IMR-90 (cell line): ENCODE measurements around the gene BCAS3. TPM values are rescaled to one million over a fixed set of nuclear protein-coding genes. Genes with fewer than 3 reads are reported as not detected.

Source experiments
- ATAC-seq: fragments of 200-7000 bp; cut with Tn5 transposase; 2 replicates; pipeline ENCODE4 v1.9.1; 2020; ENCODE audit warnings: low read depth, mild to moderate bottlenecking, moderate library complexity
- BruUV-seq: library from RNA; stranded (reverse); fragments of 400-500 nt; replicated peaks from 2 replicates; lab custom pipeline; 2021; lab: Mats Ljungman, UMichigan
- CTCF ChIA-PET: fragments of 300-600 bp; formaldehyde crosslinking; extraction: SDS; loops from one replicate; lab custom pipeline; 2021; ENCODE audit warnings: antibody characterized with exemption; lab: Yijun Ruan, JAX
- POLR2A ChIA-PET: fragments of 300-600 bp; sonication (Branson Sonifier 250); formaldehyde crosslinking; loops from one replicate; lab custom pipeline; 2022; ENCODE audit warnings: antibody characterized with exemption; ENCODE audit not compliant: unreplicated experiment; lab: Charles Lee
- DNase-seq: peaks from one replicate; pipeline ENCODE4 v3.0.0; 2013
- H2AFZ ChIP-seq: replicated peaks from 2 replicates; pipeline ENCODE3; 2013; ENCODE audit warnings: low read length, mild to moderate bottlenecking; ENCODE audit not compliant: poor library complexity
- H2AK5ac ChIP-seq: 2 replicates; pipeline ENCODE4 v1.6.1; 2013; ENCODE audit warnings: low read depth, low read length, inconsistent platforms
- H2AK9ac ChIP-seq: replicated peaks from 2 replicates; pipeline ENCODE3; 2013; ENCODE audit warnings: mild to moderate bottlenecking, low read depth, low read length, moderate library complexity; ENCODE audit not compliant: poor library complexity
- H2BK120ac ChIP-seq: 2 replicates; pipeline ENCODE4 v1.6.1; 2013; ENCODE audit warnings: low read depth, low read length, inconsistent platforms
- H2BK15ac ChIP-seq: 3 replicates; pipeline ENCODE4 v1.6.1; 2013; ENCODE audit warnings: low read depth, low read length, inconsistent platforms
- H2BK20ac ChIP-seq: 2 replicates; pipeline ENCODE4 v1.6.1; 2013; ENCODE audit warnings: low read depth, mild to moderate bottlenecking, inconsistent platforms, low read length, moderate library complexity
- H2BK5ac ChIP-seq: 2 replicates; pipeline ENCODE4 v1.6.1; 2013; ENCODE audit warnings: mild to moderate bottlenecking, low read depth, low read length, inconsistent platforms; ENCODE audit not compliant: poor library complexity, severe bottlenecking
- H3K14ac ChIP-seq: replicated peaks from 2 replicates; pipeline ENCODE4 v1.6.1; 2013; ENCODE audit warnings: low read depth, low read length, inconsistent platforms
- H3K18ac ChIP-seq: 2 replicates; pipeline ENCODE4 v1.6.1; 2013; ENCODE audit warnings: low read depth, low read length, control low read depth
- H3K23ac ChIP-seq: 2 replicates; pipeline ENCODE4 v1.6.1; 2013; ENCODE audit warnings: low read depth, low read length, inconsistent platforms
- H3K27ac ChIP-seq: 2 replicates; pipeline ENCODE4 v1.5.1; 2013; ENCODE audit warnings: mild to moderate bottlenecking, control low read depth, low read length; ENCODE audit not compliant: insufficient read depth
- H3K27me3 ChIP-seq: 2 replicates; pipeline ENCODE4 v1.6.1; 2013; ENCODE audit warnings: low read length; ENCODE audit not compliant: control insufficient read depth, insufficient read depth
- H3K36me3 ChIP-seq: 2 replicates; pipeline ENCODE4 v1.6.1; 2013; ENCODE audit warnings: low read length, mixed read lengths; ENCODE audit not compliant: control insufficient read depth, insufficient read depth
- H3K4ac ChIP-seq: 2 replicates; pipeline ENCODE4 v1.6.1; 2013; ENCODE audit warnings: low read depth, low read length, inconsistent platforms
- H3K4me1 ChIP-seq: 2 replicates; pipeline ENCODE4 v1.6.1; 2013; ENCODE audit warnings: low read length, mixed read lengths; ENCODE audit not compliant: control insufficient read depth, insufficient read depth
- H3K4me2 ChIP-seq: 2 replicates; pipeline ENCODE4 v1.6.1; 2013; ENCODE audit warnings: low read depth, mild to moderate bottlenecking, control low read depth, low read length, moderate library complexity
- H3K4me3 ChIP-seq: 2 replicates; pipeline ENCODE4 v1.5.1; 2013; ENCODE audit warnings: low read depth, mild to moderate bottlenecking, control low read depth, low read length, moderate library complexity; ENCODE audit not compliant: insufficient read depth
- H3K56ac ChIP-seq: 2 replicates; pipeline ENCODE4 v1.6.1; 2013; ENCODE audit warnings: low read length, inconsistent platforms; ENCODE audit not compliant: insufficient read depth; ENCODE audit errors: extremely low read depth
- H3K79me1 ChIP-seq, 2 experiments: 2 replicates each; pipeline ENCODE4 v1.6.1; 2013; ENCODE audit warnings: low read length in 2 of 2, inconsistent platforms in 1 of 2, low read depth in 1 of 2
- H3K9ac ChIP-seq: 2 replicates; pipeline ENCODE4 v1.6.1; 2013; ENCODE audit warnings: low read depth, low read length, control low read depth
- H3K9me1 ChIP-seq: 2 replicates; pipeline ENCODE4 v1.6.1; 2013; ENCODE audit warnings: low read length, inconsistent platforms; ENCODE audit not compliant: insufficient read depth
- H3K9me3 ChIP-seq: 2 replicates; pipeline ENCODE4 v1.6.1; 2013; ENCODE audit warnings: low read length; ENCODE audit not compliant: control insufficient read depth, insufficient read depth
- H4K20me1 ChIP-seq: 2 replicates; pipeline ENCODE4 v1.6.1; 2013; ENCODE audit warnings: low read length, inconsistent platforms; ENCODE audit not compliant: insufficient read depth
- H4K5ac ChIP-seq: 2 replicates; pipeline ENCODE4 v1.6.1; 2013; ENCODE audit warnings: mild to moderate bottlenecking, low read depth, low read length, control low read depth
- H4K8ac ChIP-seq, 2 experiments: 2 replicates each; pipeline ENCODE4 v1.6.1; 2013; ENCODE audit warnings: low read depth in 2 of 2, low read length in 2 of 2, control low read depth in 1 of 2, inconsistent platforms in 1 of 2
- H4K91ac ChIP-seq: 2 replicates; pipeline ENCODE4 v1.6.1; 2013; ENCODE audit warnings: low read depth, low read length, inconsistent platforms; ENCODE audit not compliant: insufficient read depth
- BHLHE40 ChIP-seq: fragments of 150-350 bp; IDR thresholded peaks from 2 replicates; pipeline ENCODE4 v1.6.1; 2016; ENCODE audit warnings: mild to moderate bottlenecking, low read depth, low read length
- CHD1 ChIP-seq: IDR thresholded peaks from 2 replicates; pipeline ENCODE4 v1.6.1; 2012; ENCODE audit warnings: low read depth, low read length, improper control_type of control experiment
- FOS ChIP-seq: fragments of 150-350 bp; IDR thresholded peaks from 2 replicates; pipeline ENCODE4 v1.6.1; 2016; ENCODE audit warnings: low read depth, low read length
- MAZ ChIP-seq: IDR thresholded peaks from 2 replicates; pipeline ENCODE4 v1.6.1; 2012; ENCODE audit warnings: low read depth, mild to moderate bottlenecking, low read length, improper control_type of control experiment, moderate library complexity, borderline replicate concordance
- RCOR1 ChIP-seq: IDR thresholded peaks from 2 replicates; pipeline ENCODE4 v1.6.1; 2012; ENCODE audit warnings: mild to moderate bottlenecking, low read length, improper control_type of control experiment; ENCODE audit not compliant: insufficient replicate concordance
- RFX5 ChIP-seq: IDR thresholded peaks from 2 replicates; pipeline ENCODE4 v1.8.0; 2012; ENCODE audit warnings: low read depth, mild to moderate bottlenecking, low read length, moderate library complexity
- WGBS, 2 experiments: methylation state at CpG; one replicate each; pipeline versions ENCODE4 v1.1.5 to v1.1.7; 2013; ENCODE audit warnings: missing lambda C conversion rate in 2 of 2; ENCODE audit not compliant: insufficient read length in 1 of 2; ENCODE audit errors: extremely low coverage in 2 of 2; 5-methylcytosine and 5-hydroxymethylcytosine counted together
- dilution Hi-C: fragments of 300-500 bp; cut with HindIII; formaldehyde crosslinking; loops from one replicate; pipeline ENCODE4 v1.14.3; 2018; ENCODE audit warnings: low sequenced_read_pairs; ENCODE audit not compliant: unreplicated experiment
- in situ Hi-C: fragments of 300-500 bp; cut with MboI; formaldehyde crosslinking; loops from 3 replicates; pipeline ENCODE4 v1.14.3; 2019; ENCODE audit warnings: low sequenced_read_pairs, inconsistent platforms, mixed read lengths
- intact Hi-C: fragments of 100-400 bp; cut with micrococcal nuclease; formaldehyde crosslinking; loops from 2 replicates; pipeline ENCODE4 v1.10.0; 2022
- polyA plus RNA-seq, 3 experiments: library from polyadenylated mRNA; depleted of rRNA; stranded (reverse); fragments of >200 nt; gene quantifications; 2 replicates each; pipeline ENCODE4 v1.2.3, GENCODE V29; 2012; ENCODE audit warnings: low replicate concordance in 1 of 3
- total RNA-seq: library from RNA; depleted of rRNA; stranded (reverse); fragments of >200 nt; gene quantifications from 2 replicates; pipeline ENCODE4 v1.2.3, GENCODE V29; 2012
- TF ChIP-seq, protein P1 (sequence below): fragments of 150-350 bp; IDR thresholded peaks from 2 replicates; pipeline ENCODE4 v1.6.1; 2016; ENCODE audit warnings: low read depth, mild to moderate bottlenecking, low read length, moderate library complexity, borderline replicate concordance
- TF ChIP-seq, protein P2 (sequence below): conservative IDR thresholded peaks from 2 replicates; pipeline ENCODE4 v1.5.1; 2012; ENCODE audit warnings: mild to moderate bottlenecking, low read depth, low read length, improper control_type of control experiment

Gene BCAS3
- total and polyA plus RNA-seq, 2 of the 4 experiments (the other 2 are of a cell fraction): 6.3 to 27.1 TPM

DNA sequence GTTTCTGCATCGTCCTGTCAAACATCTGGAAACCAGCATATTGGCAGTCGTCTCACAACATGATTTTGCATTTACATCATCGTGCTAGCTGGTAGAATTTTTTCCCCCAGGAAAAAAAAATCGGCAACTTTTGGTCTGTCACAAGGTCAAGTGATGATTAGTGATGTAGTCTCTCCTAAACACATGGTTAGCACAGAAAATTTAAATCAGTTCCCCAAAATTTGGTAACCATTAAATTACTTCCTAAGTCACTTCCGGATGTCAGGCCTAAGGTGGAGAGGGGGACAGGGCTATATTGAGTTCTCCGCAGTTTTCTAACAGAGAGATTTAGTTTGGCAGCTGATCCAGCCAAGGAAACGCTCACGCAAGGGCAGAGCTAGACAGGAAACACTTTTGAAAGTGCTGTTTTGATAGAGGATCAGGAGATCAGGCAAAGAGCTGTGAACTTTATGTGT lies 451.0 kb downstream of the BCAS3 start:
- peak; percentile 52 for DNase-seq
- in situ Hi-C loops: no loop called here
- peak overlapping the region; percentile 48 for H2AFZ ChIP-seq

More for the DNA sequence above, 451.0 kb downstream of the BCAS3 start:
- Histone ChIP-seq H3K4me1 (peaks cover 10% of the 10 kb centered on the region), H4K91ac (no peak overlapping the region; the same call in 1 of the 2 replicates), H4K20me1 (no peaks in the 10 kb centered on the region), H2BK120ac (peak overlapping the region; percentile 50; the same call in 1 of the 2 replicates), H3K56ac (no peak overlapping the region), H3K23ac (peak overlapping the region; percentile 61; the same call in 1 of the 2 replicates), H2BK20ac (peak overlapping the region; percentile 16; the same call in 1 of the 2 replicates), H3K9ac (no peak overlapping the region), H3K14ac (peak overlapping the region; percentile 64), H2BK15ac (peak overlapping the region; percentile 43; the same call in 1 of the 3 replicates), H3K4me2 (peak overlapping the region; percentile 72; the same call in 1 of the 2 replicates), H3K36me3 (no peaks in the 10 kb centered on the region), H3K27me3 (no peaks in the 10 kb centered on the region), H4K5ac (peak overlapping the region; percentile 17), H3K9me1 (peaks cover 7% of the 10 kb centered on the region), H4K8ac (peak overlapping the region; percentile 54 to 66), H3K9me3 (no peaks in the 10 kb centered on the region), H3K4ac (peak overlapping the region; percentile 56; the same call in 1 of the 2 replicates), H2BK5ac (no peak overlapping the region), H2AK9ac (no peak overlapping the region), H3K18ac (peak overlapping the region; percentile 42; the same call in 1 of the 2 replicates), H2AK5ac (peak overlapping the region; percentile 41; the same call in 1 of the 2 replicates), H3K27ac (peak overlapping the region; percentile 12; the same call in 1 of the 2 replicates), H3K79me1 (peaks cover 0 to 4% of the 10 kb centered on the region in 2 experiments; a peak in 1 of 4 replicates), H3K4me3 (no peak overlapping the region)
- dilution Hi-C loops: no loop called here
- POLR2A ChIA-PET: no interaction called here
- ATAC-seq: peak; percentile 52
- intact Hi-C loops: no loop called here
- BruUV-seq: no TSS peak
- 5% methylated on average over 3 of the region's 8 CpGs; no CpG with 5 or more reads in 1 of the 2 experiments for WGBS, 2 experiments
- CTCF ChIA-PET: interaction anchor here (1.1 to 1.2 kb wide), 2 partner anchors 22 to 137 kb away, joined by 3 read pairs; no protein-coding TSS in a partner anchor
- TF ChIP-seq MAZ (no peak), FOS (no peak), CHD1 (no peak), RFX5 (no peak), BHLHE40 (no peak), RCOR1 (no peak)
- TF ChIP-seq, protein P1, sequence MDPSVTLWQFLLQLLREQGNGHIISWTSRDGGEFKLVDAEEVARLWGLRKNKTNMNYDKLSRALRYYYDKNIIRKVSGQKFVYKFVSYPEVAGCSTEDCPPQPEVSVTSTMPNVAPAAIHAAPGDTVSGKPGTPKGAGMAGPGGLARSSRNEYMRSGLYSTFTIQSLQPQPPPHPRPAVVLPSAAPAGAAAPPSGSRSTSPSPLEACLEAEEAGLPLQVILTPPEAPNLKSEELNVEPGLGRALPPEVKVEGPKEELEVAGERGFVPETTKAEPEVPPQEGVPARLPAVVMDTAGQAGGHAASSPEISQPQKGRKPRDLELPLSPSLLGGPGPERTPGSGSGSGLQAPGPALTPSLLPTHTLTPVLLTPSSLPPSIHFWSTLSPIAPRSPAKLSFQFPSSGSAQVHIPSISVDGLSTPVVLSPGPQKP: no peak
- TF ChIP-seq, protein P2, sequence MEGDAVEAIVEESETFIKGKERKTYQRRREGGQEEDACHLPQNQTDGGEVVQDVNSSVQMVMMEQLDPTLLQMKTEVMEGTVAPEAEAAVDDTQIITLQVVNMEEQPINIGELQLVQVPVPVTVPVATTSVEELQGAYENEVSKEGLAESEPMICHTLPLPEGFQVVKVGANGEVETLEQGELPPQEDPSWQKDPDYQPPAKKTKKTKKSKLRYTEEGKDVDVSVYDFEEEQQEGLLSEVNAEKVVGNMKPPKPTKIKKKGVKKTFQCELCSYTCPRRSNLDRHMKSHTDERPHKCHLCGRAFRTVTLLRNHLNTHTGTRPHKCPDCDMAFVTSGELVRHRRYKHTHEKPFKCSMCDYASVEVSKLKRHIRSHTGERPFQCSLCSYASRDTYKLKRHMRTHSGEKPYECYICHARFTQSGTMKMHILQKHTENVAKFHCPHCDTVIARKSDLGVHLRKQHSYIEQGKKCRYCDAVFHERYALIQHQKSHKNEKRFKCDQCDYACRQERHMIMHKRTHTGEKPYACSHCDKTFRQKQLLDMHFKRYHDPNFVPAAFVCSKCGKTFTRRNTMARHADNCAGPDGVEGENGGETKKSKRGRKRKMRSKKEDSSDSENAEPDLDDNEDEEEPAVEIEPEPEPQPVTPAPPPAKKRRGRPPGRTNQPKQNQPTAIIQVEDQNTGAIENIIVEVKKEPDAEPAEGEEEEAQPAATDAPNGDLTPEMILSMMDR: no peak
